GM06990 (cell line): ENCODE results near the gene LSP1.

Source experiments
- DNase-seq: peaks from one replicate; pipeline ENCODE4 v3.0.0-alpha.2; 2011; ENCODE audit not compliant: insufficient read length; ENCODE audit errors: extremely low read depth
- H3K27me3 ChIP-seq: replicated peaks from 2 replicates; pipeline ENCODE4 v1.6.0; 2011; ENCODE audit warnings: low read length; ENCODE audit not compliant: control insufficient read depth, insufficient read depth
- H3K36me3 ChIP-seq: 2 replicates; pipeline ENCODE4 v1.5.1; 2011; ENCODE audit warnings: low read length; ENCODE audit not compliant: control insufficient read depth, insufficient read depth
- H3K4me3 ChIP-seq: replicated peaks from 2 replicates; pipeline ENCODE4 v1.5.1; 2011; ENCODE audit warnings: low read depth, mild to moderate bottlenecking, control low read depth, low read length
- CTCF ChIP-seq: IDR thresholded peaks from 2 replicates; pipeline ENCODE4 v1.5.1; 2011; ENCODE audit warnings: low read length, control low read depth, mild to moderate bottlenecking, inconsistent platforms; ENCODE audit not compliant: insufficient read depth, poor library complexity, severe bottlenecking

LSP1 gene

GRCh38 chr11:1888347-1888753 is 35.5 kb downstream of the LSP1 start:
- Histone ChIP-seq H3K4me3 (no peak overlapping the region), H3K36me3 (peaks cover 42% of the 10 kb centered on the region), H3K27me3 (no peaks in the 10 kb centered on the region)
- TF ChIP-seq CTCF, result no peak
- DNase-seq, result no peak

GRCh38 chr11:1888811-1889210 is 35.9 kb downstream of the LSP1 start:
- Histone ChIP-seq H3K27me3 (no peaks in the 10 kb centered on the region), H3K36me3 (peaks cover 38% of the 10 kb centered on the region), H3K4me3 (no peak overlapping the region)
- TF ChIP-seq CTCF, result no peak
- no peak for DNase-seq

- peaks cover 33% of the 10 kb centered on the region for H3K36me3 ChIP-seq
- no peak overlapping the region for H3K4me3 ChIP-seq
- no peak for DNase-seq
- no peak for TF ChIP-seq CTCF
- H3K27me3 ChIP-seq, result no peaks in the 10 kb centered on the region
These were observed 36.5 kb downstream of the LSP1 start for GRCh38 chr11:1889224-1889930.

- TF ChIP-seq CTCF, result no peak
- Histone ChIP-seq H3K4me3 (no peak overlapping the region), H3K27me3 (no peaks in the 10 kb centered on the region), H3K36me3 (peaks cover 27% of the 10 kb centered on the region)
- no peak for DNase-seq
These were observed 37.3 kb downstream of the LSP1 start for GRCh38 chr11:1889941-1890855.

GRCh38 chr11:1890856-1891830 is 38.3 kb downstream of the LSP1 start:
- DNase-seq, result no peak
- TF ChIP-seq CTCF, result no peak
- H3K4me3 ChIP-seq, result no peak overlapping the region
- H3K27me3 ChIP-seq, result no peaks in the 10 kb centered on the region
- peaks cover 19% of the 10 kb centered on the region for H3K36me3 ChIP-seq
